WTC11 (cell line): Measurements from ENCODE around the gene PAPPA2. TPM values are rescaled to one million over a fixed set of nuclear protein-coding genes. Genes with fewer than 3 reads are reported as not detected.

ENCODE experiments used
- ATAC-seq: fragments of 200-7000 bp; cut with Tn5 transposase; 2 replicates; pipeline ENCODE4 v1.10.0; 2021; ENCODE audit warnings: mild to moderate bottlenecking, moderate library complexity
- CTCF ChIA-PET: fragments of 300-600 bp; sonication (Branson Sonifier 250); formaldehyde crosslinking; loops from one replicate; lab custom pipeline; 2021; ENCODE audit warnings: antibody characterized with exemption; lab: Charles Lee
- POLR2A ChIA-PET: fragments of 350-600 bp; sonication (Branson Sonifier 250); formaldehyde crosslinking; loops from one replicate; lab custom pipeline; 2021; ENCODE audit warnings: antibody characterized with exemption; lab: Charles Lee
- DNase-seq: peaks from one replicate; pipeline ENCODE4 v3.0.0; 2021; ENCODE audit warnings: low spot score
- H3K27ac Mint-ChIP-seq: 2 replicates; pipeline ENCODE4 v1.8.0; 2021; ENCODE audit warnings: mixed read lengths
- H3K27me3 Mint-ChIP-seq: 2 replicates; pipeline ENCODE4 v1.8.0; 2021; ENCODE audit warnings: low read depth, mild to moderate bottlenecking, moderate library complexity, mixed read lengths
- H3K36me3 Mint-ChIP-seq: 2 replicates; pipeline ENCODE4 v1.8.0; 2021; ENCODE audit warnings: mixed read lengths
- H3K4me1 Mint-ChIP-seq: 2 replicates; pipeline ENCODE4 v1.8.0; 2022; ENCODE audit warnings: mixed read lengths
- H3K4me3 Mint-ChIP-seq: 2 replicates; pipeline ENCODE4 v1.8.0; 2021; ENCODE audit warnings: mild to moderate bottlenecking, moderate library complexity, mixed read lengths
- H3K9me3 Mint-ChIP-seq: 2 replicates; pipeline ENCODE4 v1.8.0; 2021; ENCODE audit warnings: mixed read lengths
- ATF6 ChIP-seq: sonication (generic); formaldehyde crosslinking; IDR thresholded peaks from 2 replicates; pipeline ENCODE4 v1.8.1; 2023; ENCODE audit warnings: mild to moderate bottlenecking, missing genetic modification reagents
- CREM ChIP-seq: sonication (generic); formaldehyde crosslinking; IDR thresholded peaks from 2 replicates; pipeline ENCODE4 v1.8.1; 2022; ENCODE audit warnings: mild to moderate bottlenecking, missing genetic modification reagents, moderate library complexity
- CTCF ChIP-seq: fragments of 200-600 bp; IDR thresholded peaks from 2 replicates; pipeline ENCODE4 v1.8.0; 2022; ENCODE audit warnings: antibody characterized with exemption
- E2F4 ChIP-seq: sonication (generic); formaldehyde crosslinking; IDR thresholded peaks from 2 replicates; pipeline ENCODE4 v1.8.1; 2022; ENCODE audit warnings: low read depth, mild to moderate bottlenecking, moderate library complexity, missing genetic modification reagents, borderline replicate concordance
- EMX1 ChIP-seq: fragments of 250-450 bp; sonication (Bioruptor Pico); IDR thresholded peaks from 2 replicates; pipeline ENCODE4 v1.8.0; 2021; ENCODE audit warnings: mild to moderate bottlenecking
- ESRRA ChIP-seq: sonication (generic); formaldehyde crosslinking; IDR thresholded peaks from 2 replicates; pipeline ENCODE4 v1.8.1; 2022; ENCODE audit warnings: mild to moderate bottlenecking, missing genetic modification reagents, borderline replicate concordance
- FOXP1 ChIP-seq: sonication (generic); formaldehyde crosslinking; IDR thresholded peaks from 2 replicates; pipeline ENCODE4 v1.8.0; 2022; ENCODE audit warnings: missing genetic modification reagents, mild to moderate bottlenecking, moderate library complexity, borderline replicate concordance
- FOXP4 ChIP-seq: sonication (generic); formaldehyde crosslinking; IDR thresholded peaks from 2 replicates; pipeline ENCODE4 v1.8.0; 2022; ENCODE audit warnings: mild to moderate bottlenecking, missing genetic modification reagents
- NR1H2 ChIP-seq: sonication (generic); formaldehyde crosslinking; IDR thresholded peaks from 2 replicates; pipeline ENCODE4 v1.9.0; 2021; ENCODE audit warnings: mild to moderate bottlenecking, moderate library complexity, missing genetic modification reagents
- NR3C1 ChIP-seq: sonication (generic); formaldehyde crosslinking; conservative IDR thresholded peaks from 2 replicates; pipeline ENCODE4 v1.8.1; 2023; ENCODE audit warnings: low read depth, mild to moderate bottlenecking, missing genetic modification reagents
- PRRX2 ChIP-seq: fragments of 250-450 bp; sonication (Bioruptor Pico); IDR thresholded peaks from 2 replicates; pipeline ENCODE4 v1.8.0; 2021; ENCODE audit warnings: mild to moderate bottlenecking
- RELA ChIP-seq: sonication (generic); formaldehyde crosslinking; IDR thresholded peaks from 2 replicates; pipeline ENCODE4 v1.8.1; 2022; ENCODE audit warnings: missing genetic modification reagents, mild to moderate bottlenecking, borderline replicate concordance
- RORB ChIP-seq: fragments of 250-450 bp; sonication (Bioruptor Pico); IDR thresholded peaks from 2 replicates; pipeline ENCODE4 v1.9.0; 2021; ENCODE audit warnings: mild to moderate bottlenecking
- SMAD3 ChIP-seq: sonication (generic); formaldehyde crosslinking; IDR thresholded peaks from 2 replicates; pipeline ENCODE4 v1.8.0; 2022; ENCODE audit warnings: missing genetic modification reagents, mild to moderate bottlenecking, borderline replicate concordance
- SMAD4 ChIP-seq: sonication (generic); formaldehyde crosslinking; IDR thresholded peaks from 2 replicates; pipeline ENCODE4 v1.8.0; 2022; ENCODE audit warnings: mild to moderate bottlenecking, missing genetic modification reagents
- TEAD1 ChIP-seq: sonication (generic); formaldehyde crosslinking; IDR thresholded peaks from 2 replicates; pipeline ENCODE4 v1.8.0; 2022; ENCODE audit warnings: mild to moderate bottlenecking, missing genetic modification reagents
- TEAD4 ChIP-seq: sonication (generic); formaldehyde crosslinking; IDR thresholded peaks from 2 replicates; pipeline ENCODE4 v1.8.0; 2022; ENCODE audit warnings: mild to moderate bottlenecking, missing genetic modification reagents
- ZNF138 ChIP-seq: sonication (generic); formaldehyde crosslinking; conservative IDR thresholded peaks from 2 replicates; pipeline ENCODE4 v1.8.1; 2022; ENCODE audit warnings: mild to moderate bottlenecking, moderate library complexity, missing genetic modification reagents
- ZNF281 ChIP-seq: sonication (generic); formaldehyde crosslinking; IDR thresholded peaks from 2 replicates; pipeline ENCODE4 v1.8.0; 2023; ENCODE audit warnings: mild to moderate bottlenecking, missing genetic modification reagents
- ZNF396 ChIP-seq: fragments of 250-450 bp; sonication (Bioruptor Pico); IDR thresholded peaks from 2 replicates; pipeline ENCODE4 v1.8.0; 2021; ENCODE audit warnings: mild to moderate bottlenecking, moderate library complexity, borderline replicate concordance
- total RNA-seq: library from RNA; stranded (reverse); gene quantifications from 3 replicates; pipeline ENCODE4 v1.2.3, GENCODE V29; 2021

The PAPPA2 gene
- total RNA-seq, 1 experiment from 2014 or later = 0.74 TPM

GRCh38 chr1:176799327-176799726 lies 336.4 kb downstream of the PAPPA2 start:
- Mint-ChIP-seq H3K27me3 (no peaks in the 10 kb centered on the region), H3K36me3 (no peaks in the 10 kb centered on the region), H3K27ac (no peak overlapping the region), H3K4me1 (peaks cover 40% of the 10 kb centered on the region), H3K9me3 (no peaks in the 10 kb centered on the region), H3K4me3 (no peak overlapping the region)
- no peak for TF ChIP-seq RORB
- no peak for TF ChIP-seq ESRRA (CRISPR knock-in tag)
- no peak for TF ChIP-seq FOXP1 (CRISPR knock-in tag)
- no peak for TF ChIP-seq PRRX2 (CRISPR knock-in tag)
- TF ChIP-seq SMAD3 (CRISPR knock-in tag) = no peak
- no peak for TF ChIP-seq CTCF
- no peak for TF ChIP-seq EMX1 (CRISPR knock-in tag)
- no peak for TF ChIP-seq RELA
- no peak for TF ChIP-seq ZNF138
- TF ChIP-seq SMAD4 (CRISPR knock-in tag) = no peak
- TF ChIP-seq ZNF281 = no peak
- no peak for TF ChIP-seq TEAD4 (CRISPR knock-in tag)
- no peak for TF ChIP-seq TEAD1
- TF ChIP-seq FOXP4 (CRISPR knock-in tag) = no peak
- TF ChIP-seq E2F4 (CRISPR knock-in tag) = no peak
- no peak for TF ChIP-seq CREM (CRISPR knock-in tag)
- TF ChIP-seq ATF6 (CRISPR knock-in tag) = no peak
- TF ChIP-seq NR3C1 = no peak
- no peak for TF ChIP-seq NR1H2 (CRISPR knock-in tag)
- no peak for TF ChIP-seq ZNF396
- CTCF ChIA-PET = no interaction called here
- ATAC-seq (0 out of 2 replicates have a peak, but pooled peaks have one; percentile 15), DNase-seq (no peak)
- POLR2A ChIA-PET = no interaction called here
